PC-3 (cell line): ENCODE data around the gene CPE. TPM values are rescaled to one million over a fixed set of nuclear protein-coding genes. Genes with fewer than 3 reads are reported as not detected.

Experiments used
- ATAC-seq: fragments of 200-7000 bp; cut with Tn5 transposase; 2 replicates; pipeline ENCODE4 v1.9.1; 2020; ENCODE audit warnings: mild to moderate bottlenecking, moderate library complexity
- BruUV-seq: library from RNA; stranded (reverse); fragments of 400-500 nt; replicated peaks from 2 replicates; lab custom pipeline; 2021; lab: Mats Ljungman, UMichigan
- CTCF ChIA-PET: fragments of 300-600 bp; sonication (Branson Sonifier 250); formaldehyde crosslinking; loops from one replicate; lab custom pipeline; 2022; ENCODE audit warnings: antibody characterized with exemption; lab: Charles Lee
- POLR2A ChIA-PET: fragments of 300-600 bp; sonication (Branson Sonifier 250); formaldehyde crosslinking; loops from one replicate; lab custom pipeline; 2022; ENCODE audit warnings: antibody characterized with exemption; ENCODE audit not compliant: unreplicated experiment; lab: Charles Lee
- DNase-seq: peaks from one replicate; pipeline ENCODE4 v3.0.0-alpha.2; 2015
- H2AFZ ChIP-seq: fragments of 300-600 bp; sonication (generic); 2 replicates; pipeline ENCODE4 v1.6.0; 2016; ENCODE audit warnings: antibody characterized with exemption, low read length
- H3F3A ChIP-seq: fragments of 300-600 bp; sonication (generic); one replicate; pipeline ENCODE4 v1.6.0; 2017; ENCODE audit warnings: antibody characterized with exemption, low read length, control low read depth, mild to moderate bottlenecking; ENCODE audit not compliant: unreplicated experiment
- H3K27ac ChIP-seq: fragments of 300-600 bp; sonication (generic); 2 replicates; pipeline ENCODE4 v1.5.1; 2016; ENCODE audit warnings: mild to moderate bottlenecking, low read length
- H3K27me3 ChIP-seq: fragments of 300-600 bp; sonication (generic); 2 replicates; pipeline ENCODE4 v1.6.1; 2016; ENCODE audit warnings: low read length, mixed read lengths
- H3K36me3 ChIP-seq: fragments of 300-600 bp; sonication (generic); 2 replicates; pipeline ENCODE4 v1.6.1; 2016; ENCODE audit warnings: low read depth, mixed run types, low read length, mixed read lengths
- H3K4me1 ChIP-seq: fragments of 300-600 bp; sonication (generic); 2 replicates; pipeline ENCODE4 v1.5.1; 2016; ENCODE audit warnings: low read length; ENCODE audit not compliant: insufficient read depth
- H3K4me2 ChIP-seq: fragments of 300-600 bp; sonication (generic); 2 replicates; pipeline ENCODE4 v1.6.0; 2016; ENCODE audit warnings: low read length
- H3K4me3 ChIP-seq: fragments of 300-600 bp; sonication (generic); 2 replicates; pipeline ENCODE4 v1.5.1; 2016; ENCODE audit warnings: mild to moderate bottlenecking, low read length, mixed read lengths
- H3K79me2 ChIP-seq: fragments of 300-600 bp; sonication (generic); 2 replicates; pipeline ENCODE4 v1.6.1; 2017; ENCODE audit warnings: low read length, mixed read lengths
- H3K9ac ChIP-seq: fragments of 300-600 bp; sonication (generic); 2 replicates; pipeline ENCODE4 v1.6.0; 2016; ENCODE audit warnings: mild to moderate bottlenecking, low read length
- H3K9me2 ChIP-seq: fragments of 300-600 bp; sonication (generic); replicated peaks from 2 replicates; pipeline ENCODE4 v1.6.1; 2016; ENCODE audit warnings: mixed run types, low read length, mixed read lengths
- H3K9me3 ChIP-seq: fragments of 300-600 bp; sonication (generic); 2 replicates; pipeline ENCODE4 v1.6.1; 2016; ENCODE audit warnings: low read length, mixed read lengths
- H4K20me1 ChIP-seq: fragments of 300-600 bp; sonication (generic); 2 replicates; pipeline ENCODE4 v1.6.1; 2016; ENCODE audit warnings: low read length, mixed read lengths
- CTCF ChIP-seq: fragments of 300-600 bp; sonication (generic); conservative IDR thresholded peaks from 2 replicates; pipeline ENCODE4 v1.5.1; 2017; ENCODE audit warnings: antibody characterized with exemption, low read depth, mild to moderate bottlenecking, low read length
- EZH2 ChIP-seq: fragments of 300-600 bp; sonication (generic); IDR thresholded peaks from one replicate; pipeline ENCODE4 v1.6.1; 2017; ENCODE audit warnings: antibody characterized with exemption, mild to moderate bottlenecking, low read length; ENCODE audit not compliant: unreplicated experiment
- EZH2phosphoT487 ChIP-seq: fragments of 300-600 bp; sonication (generic); IDR thresholded peaks from 2 replicates; pipeline ENCODE4 v1.6.1; 2018; ENCODE audit warnings: mild to moderate bottlenecking, antibody characterized with exemption, low read length, borderline replicate concordance
- intact Hi-C: fragments of 100-400 bp; cut with micrococcal nuclease; formaldehyde crosslinking; loops from 2 replicates; pipeline ENCODE4 v1.9.0; 2023
- total RNA-seq: library from RNA; depleted of rRNA; stranded (reverse); fragments of >200 nt; gene quantifications from 2 replicates; pipeline ENCODE4 v1.2.3, GENCODE V29; 2014

Gene CPE
- total RNA-seq, 1 experiment from 2014 or later = 15.5 TPM

- Histone ChIP-seq H4K20me1 (no peaks in the 10 kb centered on the region), H3K9ac (peak overlapping the region; percentile 41; the same call in 1 of the 2 replicates), H3K4me1 (peaks cover 6% of the 10 kb centered on the region; the same call in 1 of the 2 replicates), H3F3A (no peaks in the 10 kb centered on the region), H3K79me2 (no peaks in the 10 kb centered on the region), H3K36me3 (no peaks in the 10 kb centered on the region), H3K9me2 (no peaks in the 10 kb centered on the region), H3K4me3 (peak overlapping the region; percentile 72), H2AFZ (peak overlapping the region; percentile 96), H3K27me3 (no peaks in the 10 kb centered on the region), H3K27ac (no peak overlapping the region), H3K9me3 (no peaks in the 10 kb centered on the region), H3K4me2 (peak overlapping the region; percentile 90)
- ATAC-seq (no peak), DNase-seq (no peak)
- intact Hi-C loops = loop anchor here (5.0 kb wide), 1 partner anchor 54 kb away; no protein-coding TSS in a partner anchor
- CTCF ChIA-PET = no interaction called here
- no TSS peak for BruUV-seq
- POLR2A ChIA-PET = interaction anchor here (0.6 kb wide), 2 partner anchors 67 to 74 kb away, joined by 3 to 5 read pairs; no protein-coding TSS in a partner anchor
- TF ChIP-seq EZH2phosphoT487 = no peak
- no peak for TF ChIP-seq CTCF
- TF ChIP-seq EZH2 = no peak
Observed at GRCh38 chr4:165378398-165378744, 437 bp upstream of the CPE start.

GRCh38 chr4:165379678-165380064 is 863 bp downstream of the CPE start:
- ChIA-PET POLR2A (interaction anchor here (0.6 kb wide), 1 partner anchor 54 kb away, joined by 6 read pairs; no protein-coding TSS in a partner anchor), CTCF (no interaction called here)

More at GRCh38 chr4:165379678-165380064, 863 bp downstream of the CPE start:
- Histone ChIP-seq H3K4me2 (peak overlapping the region; percentile 90), H3K27ac (no peak overlapping the region), H3K36me3 (no peaks in the 10 kb centered on the region), H2AFZ (peak overlapping the region; percentile 96; the same call in 1 of the 2 replicates), H3K79me2 (no peaks in the 10 kb centered on the region), H3K4me3 (peak overlapping the region; percentile 72), H3K9me2 (no peaks in the 10 kb centered on the region), H3K9me3 (no peaks in the 10 kb centered on the region), H3K9ac (no peak overlapping the region), H3K4me1 (peaks cover 6% of the 10 kb centered on the region; the same call in 1 of the 2 replicates), H4K20me1 (no peaks in the 10 kb centered on the region), H3K27me3 (no peaks in the 10 kb centered on the region), H3F3A (no peaks in the 10 kb centered on the region)
- no peak for TF ChIP-seq EZH2phosphoT487
- TF ChIP-seq CTCF = no peak
- no peak for TF ChIP-seq EZH2
- DNase-seq = no peak
- no peak for ATAC-seq
- BruUV-seq = no TSS peak
- intact Hi-C loops = loop anchor here (1.0 to 5.0 kb wide), 2 partner anchors 53 to 85 kb away; no protein-coding TSS in a partner anchor
